Measurements from ENCODE around the gene GK.
A peak's percentile ranks its signal among the peaks of the same experiment; 100 is the strongest.
"Not testable (repeated sequence)": the region's sequence is repeated elsewhere in the genome, so short reads cannot be mapped to it uniquely, and the experiment has no call there.

Gene GK

DNA sequence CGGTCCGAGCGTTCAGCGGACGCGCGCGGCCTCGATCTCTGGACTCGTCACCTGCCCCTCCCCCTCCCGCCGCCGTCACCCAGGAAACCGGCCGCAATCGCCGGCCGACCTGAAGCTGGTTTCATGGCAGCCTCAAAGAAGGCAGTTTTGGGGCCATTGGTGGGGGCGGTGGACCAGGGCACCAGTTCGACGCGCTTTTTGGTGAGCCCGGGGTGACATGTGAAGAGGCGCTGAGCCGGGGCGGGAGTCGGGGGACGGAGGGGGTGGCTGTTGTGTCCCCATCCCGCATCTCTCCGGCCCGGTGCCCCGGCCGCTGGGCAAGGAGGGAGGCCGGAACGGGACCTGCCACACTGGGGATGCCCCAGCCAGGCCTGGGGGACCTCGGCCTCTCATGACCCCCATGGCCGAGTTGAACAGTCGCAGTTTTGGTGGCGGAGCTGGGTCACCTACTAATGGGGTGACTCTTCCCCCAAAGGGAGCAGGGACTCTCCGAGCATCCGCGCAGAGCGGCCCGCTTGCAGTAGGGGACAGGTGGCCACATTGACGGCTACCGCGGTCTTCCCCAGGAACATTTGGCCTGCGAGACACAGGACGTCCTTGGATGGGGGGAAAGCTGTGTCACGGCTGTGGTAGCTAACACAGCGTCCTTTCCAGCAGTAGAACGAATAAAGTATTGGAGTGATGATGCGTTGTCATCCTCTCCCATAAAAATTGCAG lies at the start of gene GK:
Gene GK, plus strand, starts transcription at position 9 of the 717 bp plus-strand sequence. Its CDS starts 115 bp downstream, at position 124.
- DNase-seq (ENCODE audit: low spot score) = peak; percentile 10

DNA sequence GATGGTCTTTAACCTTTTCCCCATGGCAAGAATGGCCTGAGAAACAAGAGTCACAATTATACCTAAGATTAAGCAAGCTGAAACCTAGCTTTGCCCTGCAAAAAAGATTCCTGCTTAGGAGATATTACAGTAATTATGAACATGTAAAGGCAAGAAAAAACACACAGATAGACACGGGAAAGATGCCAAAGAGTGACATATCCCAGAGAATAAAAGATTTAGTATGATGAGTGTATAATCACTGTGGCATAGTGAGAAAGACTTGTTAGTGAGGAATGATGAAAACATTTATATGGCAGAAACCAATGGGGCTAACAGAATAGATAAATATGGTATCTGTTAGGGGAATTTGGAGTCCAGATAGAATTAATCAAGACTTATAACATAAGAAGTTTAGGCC lies 46.1 kb upstream of the GK start:
- DNase-seq (ENCODE audit: low spot score) = no peak

DNA sequence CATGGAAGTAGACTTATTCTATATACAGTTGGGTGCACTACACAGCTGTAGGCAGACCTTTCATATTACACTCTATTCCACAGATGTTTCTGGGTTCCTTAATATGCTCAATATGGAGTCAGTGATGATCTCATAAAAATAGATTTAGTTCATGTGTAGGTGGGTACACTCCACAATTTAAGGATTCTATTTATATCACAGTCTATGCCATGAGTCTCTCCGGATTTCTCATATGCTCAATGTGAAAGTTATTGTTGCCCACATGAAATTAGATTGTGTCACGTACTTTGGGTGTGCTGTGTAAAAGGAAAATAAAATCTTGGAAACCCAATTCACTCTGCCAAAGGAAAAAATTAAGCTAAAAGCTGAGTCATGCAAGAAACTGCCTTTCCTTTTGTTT lies 43.2 kb upstream of the GK start:
- DNase-seq (ENCODE audit: low spot score) = no peak

DNA sequence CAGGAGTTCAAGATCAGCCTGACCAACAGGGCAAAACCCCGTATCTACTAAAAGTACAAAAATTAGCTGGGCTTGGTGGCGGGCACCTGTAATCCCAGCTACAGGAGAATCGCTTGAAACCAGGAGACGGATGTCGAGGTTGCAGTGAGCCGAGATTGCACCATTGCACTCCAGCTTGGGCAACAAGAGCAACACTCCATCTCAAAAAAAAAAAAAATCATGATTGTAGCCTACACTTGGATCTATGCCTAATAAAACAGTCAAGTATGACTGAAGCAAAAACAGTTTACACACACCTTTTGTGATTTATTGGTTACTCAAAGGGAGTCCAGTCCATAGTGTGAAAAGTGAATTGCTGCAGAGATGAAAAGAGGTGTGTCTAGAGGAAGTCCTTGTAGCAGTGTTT lies 41.0 kb upstream of the GK start:
- no peak for DNase-seq (ENCODE audit: low spot score)

DNA sequence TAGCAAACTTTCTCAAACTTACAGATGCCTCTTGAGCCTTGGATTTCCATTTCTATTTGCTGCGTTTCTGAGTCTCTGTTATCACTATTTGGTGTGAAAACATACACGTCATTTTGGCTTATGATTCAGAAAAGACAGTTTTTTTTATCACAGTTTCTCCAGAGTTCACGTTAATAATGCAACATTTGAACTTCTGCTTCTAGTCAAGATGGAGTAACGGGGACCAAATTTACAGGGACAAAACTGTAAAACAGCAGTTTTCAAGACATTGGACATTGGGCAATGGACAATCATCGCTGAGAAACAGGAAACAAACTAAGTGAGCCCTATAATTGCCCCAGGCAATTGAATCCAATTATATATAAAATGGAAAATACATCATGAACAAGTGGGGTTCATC lies 39.5 kb upstream of the GK start:
- DNase-seq (ENCODE audit: low spot score) = no peak

DNA sequence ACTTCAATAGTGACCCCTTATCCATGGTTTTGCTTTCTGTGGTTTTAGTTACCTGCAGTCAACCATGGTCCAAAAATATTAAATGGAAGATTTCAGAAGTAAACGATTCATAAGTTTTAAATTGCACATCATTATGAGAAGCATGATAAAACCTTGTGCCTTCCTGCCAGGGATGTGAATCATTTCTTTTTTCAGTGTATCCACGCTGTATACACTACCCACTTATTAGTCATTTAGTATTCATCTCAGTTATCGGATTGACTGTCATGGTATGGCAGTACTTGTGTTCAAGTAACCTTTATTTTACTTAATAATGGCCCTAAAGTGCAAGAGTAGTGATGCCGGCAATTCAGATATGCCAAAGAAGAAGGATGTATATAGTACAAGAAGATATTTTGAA lies 38.0 kb upstream of the GK start:
- no peak for DNase-seq (ENCODE audit: low spot score)

DNA sequence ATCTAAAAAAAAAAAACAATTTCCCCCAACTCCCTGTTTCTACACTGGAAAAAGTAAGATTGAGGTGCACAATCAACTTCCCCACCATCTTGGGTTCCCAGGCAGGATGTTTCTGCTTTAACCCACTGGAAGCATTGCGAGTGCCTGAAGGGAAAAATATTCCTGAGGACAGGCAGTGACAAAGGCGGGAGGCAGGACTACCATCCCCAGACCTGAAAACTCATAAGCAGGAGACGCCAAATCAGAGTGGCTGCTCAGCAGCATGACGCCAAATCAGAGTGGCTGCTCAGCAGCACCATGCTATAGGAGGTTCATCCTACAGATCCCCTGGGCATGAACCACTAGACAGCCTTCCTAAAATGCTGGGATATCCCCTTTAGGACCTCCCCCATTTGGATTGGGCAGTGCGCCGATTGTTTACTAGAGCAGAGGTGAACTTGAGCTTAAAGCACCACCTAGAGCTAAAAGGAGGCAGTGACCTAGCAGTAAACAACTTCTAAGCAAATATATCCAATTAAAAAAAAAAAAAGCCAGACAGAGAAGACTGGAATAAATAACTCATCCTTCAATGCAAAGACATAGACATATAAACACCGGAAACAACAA lies 35.0 kb upstream of the GK start:
- no peak for DNase-seq (ENCODE audit: low spot score)

DNA sequence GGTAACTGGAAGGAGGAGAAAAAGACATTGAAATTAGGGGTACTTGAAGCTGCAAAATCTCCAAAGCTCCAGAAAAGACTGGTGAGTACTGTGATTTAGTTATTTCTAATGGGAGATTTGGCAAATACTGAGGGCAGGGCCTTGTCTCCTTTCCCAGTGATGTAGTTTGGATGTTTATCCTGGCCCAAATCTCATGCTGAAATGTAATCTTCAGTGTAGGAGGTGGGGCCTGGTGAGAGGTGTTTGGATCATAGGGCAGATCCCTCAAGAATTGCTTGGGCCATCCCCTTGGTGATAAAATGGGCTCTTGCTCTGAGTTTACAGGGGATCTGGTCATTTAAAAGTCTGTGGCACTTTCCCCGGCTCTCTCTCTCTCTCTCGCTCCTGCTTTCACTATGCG lies 33.1 kb upstream of the GK start:
- no peak for DNase-seq (ENCODE audit: low spot score)

DNA sequence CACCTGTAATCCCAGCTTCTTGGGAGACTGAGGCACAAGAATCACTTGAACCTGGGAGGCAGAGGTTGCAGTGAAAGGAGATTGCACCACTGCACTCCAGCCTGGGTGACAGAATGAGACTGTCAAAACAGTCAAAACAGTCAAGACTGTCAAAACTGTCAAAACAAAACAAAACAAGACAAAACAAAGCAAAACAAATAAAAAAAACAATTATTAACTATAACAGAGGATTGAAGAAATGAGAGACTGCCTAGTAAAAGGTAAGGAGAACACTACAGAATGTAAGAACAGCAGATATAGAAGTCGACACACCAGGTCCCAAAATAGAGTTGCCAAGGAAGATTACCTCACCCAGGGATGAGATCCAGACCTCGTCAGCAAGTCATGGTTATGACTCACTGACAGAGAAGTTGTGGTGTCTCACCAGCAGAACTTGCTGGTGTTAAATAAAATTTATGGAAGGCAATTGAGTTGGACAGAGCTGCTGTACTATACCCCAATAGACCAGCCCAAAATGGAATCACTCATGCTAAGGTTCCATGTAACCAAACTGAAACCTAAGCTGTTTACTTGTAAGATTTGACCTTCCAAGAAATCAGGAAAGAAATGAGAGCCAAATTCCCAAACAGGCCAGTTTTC lies 32.1 kb upstream of the GK start:
- peak; percentile 86 for DNase-seq (ENCODE audit: low spot score)

DNA sequence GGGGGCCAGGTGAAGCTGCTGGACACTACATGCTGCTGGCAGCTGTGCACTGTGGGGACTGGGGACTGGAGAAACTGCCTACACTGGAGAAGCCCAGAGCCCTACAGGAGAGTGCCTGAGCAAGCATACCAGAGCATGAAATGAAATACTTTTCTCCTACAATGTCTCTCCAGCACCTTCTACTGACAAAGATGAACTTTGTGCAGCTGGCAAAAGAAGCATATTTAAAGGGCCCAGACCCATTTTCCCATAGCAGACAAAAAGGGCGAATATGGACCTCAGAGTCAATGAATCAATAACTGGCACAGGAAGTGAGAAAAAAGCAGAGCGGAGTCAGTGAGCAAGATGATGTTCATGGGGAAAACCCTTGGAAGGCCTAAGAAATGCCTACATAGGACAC lies 30.9 kb upstream of the GK start:
- no peak for DNase-seq (ENCODE audit: low spot score)

DNA sequence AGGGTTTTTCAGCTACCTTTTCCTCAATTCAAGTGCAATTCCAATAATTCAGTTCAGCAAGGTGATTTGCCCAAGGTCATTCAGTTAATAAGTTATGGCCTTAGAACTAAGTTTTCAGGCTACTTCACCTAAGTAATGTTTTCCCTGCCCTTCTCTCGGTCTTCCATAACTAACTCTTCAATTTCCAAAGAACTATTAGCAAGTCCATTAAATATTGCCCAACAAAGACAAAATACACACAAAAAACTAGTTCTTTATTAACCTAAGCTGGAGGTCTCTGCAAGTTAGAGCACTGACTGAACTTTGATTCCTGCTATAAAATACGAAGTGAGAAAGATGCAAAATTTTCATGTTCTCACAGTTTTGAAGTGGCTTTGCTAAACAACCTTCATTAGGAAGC lies 26.8 kb upstream of the GK start:
- DNase-seq (ENCODE audit: low spot score) = no peak

DNA sequence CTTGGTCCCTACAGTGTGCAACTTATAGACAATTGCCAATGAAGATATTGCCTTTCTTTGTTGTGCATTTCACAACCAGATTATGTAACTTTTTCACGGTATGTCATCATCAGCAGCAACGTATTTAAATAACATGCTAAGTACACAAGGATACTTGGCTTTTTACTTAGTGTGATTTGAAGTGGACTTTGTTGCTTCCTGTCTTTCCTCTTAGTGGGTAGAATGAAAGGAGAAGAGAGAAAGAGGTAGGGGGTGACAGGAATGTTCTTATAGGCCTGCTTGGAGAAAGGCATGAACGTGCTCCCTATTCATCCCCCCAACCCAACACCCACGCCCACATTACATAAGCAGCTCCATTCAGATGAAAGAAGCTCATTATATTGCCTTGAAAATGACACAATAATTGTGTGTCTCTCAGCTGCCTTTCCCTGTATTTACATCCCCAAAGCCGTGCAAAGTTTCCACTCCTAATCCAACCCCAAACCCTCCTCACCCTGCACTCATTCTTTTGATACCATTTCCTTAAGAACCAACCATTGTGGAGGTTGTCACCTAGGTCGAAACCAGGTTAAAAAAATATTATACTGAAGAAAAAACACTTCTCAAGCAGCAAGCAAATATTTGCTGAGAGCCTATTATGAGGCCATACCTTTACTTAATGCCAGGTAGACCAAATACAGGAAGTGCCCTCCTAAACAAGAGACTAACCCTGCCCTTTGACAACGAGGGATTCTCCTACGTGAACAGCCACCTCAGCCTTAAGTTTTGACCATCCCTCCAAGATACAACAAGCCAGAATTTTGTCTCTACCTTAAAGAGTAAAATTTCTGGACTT lies 25.2 kb upstream of the GK start:
- no peak for DNase-seq (ENCODE audit: low spot score)

DNA sequence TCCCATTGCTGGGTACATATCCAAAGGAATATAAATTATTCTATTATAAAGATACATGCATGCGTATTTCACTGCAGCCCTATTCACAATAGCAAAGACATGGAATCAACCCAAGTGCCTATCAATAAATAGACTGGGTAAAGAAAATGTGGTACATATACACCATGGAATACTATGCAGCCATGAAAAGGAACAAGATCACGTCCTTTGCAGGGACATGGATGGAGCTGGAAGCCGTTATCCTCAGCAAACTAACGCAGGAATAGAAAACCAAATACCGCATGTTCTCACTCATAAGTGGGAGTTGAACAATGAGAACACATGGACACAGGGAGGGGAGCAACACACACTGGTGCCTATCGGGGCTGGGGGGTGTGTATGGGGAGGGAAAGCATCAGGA lies 19.2 kb upstream of the GK start:
- DNase-seq (ENCODE audit: low spot score) = not testable (repeated sequence)

DNA sequence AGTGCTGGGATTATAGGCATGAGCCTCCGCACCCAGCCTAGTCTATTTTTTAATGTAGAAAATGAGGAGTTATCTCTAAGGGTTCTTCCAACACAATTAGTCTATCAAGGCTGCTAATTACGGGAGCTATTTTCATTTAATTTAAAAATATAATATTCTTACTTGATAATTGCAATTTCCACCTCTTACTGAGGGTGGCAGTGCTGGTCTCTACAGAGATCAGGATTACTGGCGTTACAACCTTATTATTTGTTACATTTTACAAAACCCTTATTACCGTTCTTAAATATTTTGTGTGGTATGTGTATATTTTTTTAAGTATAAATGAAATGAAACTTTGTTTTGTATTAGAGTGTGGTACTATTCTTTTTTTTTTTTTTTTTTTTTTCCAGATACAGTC lies 17.6 kb upstream of the GK start:
- peak; percentile 18 for DNase-seq (ENCODE audit: low spot score)

DNA sequence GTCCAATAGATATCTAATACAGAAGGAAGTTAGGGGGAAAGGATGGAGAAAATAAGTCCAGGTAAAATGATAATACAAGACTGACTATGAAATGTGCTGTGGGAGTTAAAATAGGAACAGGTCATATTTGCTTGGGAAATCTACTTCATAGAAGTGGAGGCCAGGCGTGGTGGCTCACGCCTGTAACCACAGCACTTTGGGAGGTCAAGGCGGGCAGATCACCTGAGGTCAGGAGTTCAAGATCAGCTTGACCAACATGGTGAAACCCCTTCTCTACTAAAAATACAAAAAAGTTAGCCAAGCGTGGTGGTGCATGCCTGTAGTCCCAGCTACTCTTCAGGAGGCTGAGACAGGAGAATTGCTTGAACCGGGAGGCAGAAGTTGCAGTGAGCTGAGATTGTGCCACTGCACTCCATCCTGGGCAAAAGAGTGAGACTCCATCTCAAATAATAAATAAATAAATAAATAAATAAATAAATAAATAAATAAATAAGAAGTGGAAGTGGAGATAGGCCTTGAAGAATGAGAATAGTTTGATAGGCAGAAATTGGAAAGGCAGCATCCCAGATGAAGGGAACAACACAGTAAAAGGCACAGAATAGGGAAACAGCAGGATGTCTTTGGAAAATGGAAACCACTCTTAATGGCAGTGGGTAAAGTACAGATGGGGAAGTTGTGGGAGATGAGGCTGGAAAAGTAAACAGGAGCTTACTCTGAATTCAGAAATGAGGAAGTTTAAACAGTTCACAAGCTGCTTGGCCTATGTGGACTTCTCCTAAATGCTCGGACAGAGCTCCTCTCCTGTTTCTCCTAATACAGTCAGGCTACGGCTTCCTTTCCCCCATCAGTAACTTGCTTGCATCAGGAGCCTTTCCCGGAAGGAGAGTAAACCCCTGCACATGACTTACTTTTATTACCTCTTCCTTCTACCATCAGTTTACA lies 15.1 kb upstream of the GK start:
- DNase-seq (ENCODE audit: low spot score) = no peak

DNA sequence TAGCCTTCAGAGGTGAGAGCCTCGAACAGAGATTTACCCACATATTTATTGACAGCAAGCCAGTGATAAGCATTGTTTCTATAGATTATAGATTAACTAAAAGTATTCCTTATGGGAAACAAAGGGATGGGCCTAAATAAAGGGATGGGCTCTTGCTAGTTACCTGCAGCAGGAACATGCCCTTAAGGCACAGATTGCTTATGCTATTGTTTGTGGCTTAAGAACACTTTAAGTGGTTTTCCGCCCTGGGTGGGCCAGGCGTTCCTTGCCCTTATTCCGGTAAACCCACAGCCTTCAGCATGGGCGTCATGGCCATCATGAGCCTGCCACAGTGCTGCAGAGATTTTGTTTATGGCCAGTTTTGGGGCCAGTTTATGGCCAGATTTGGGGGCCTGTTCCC lies 13.5 kb upstream of the GK start:
- not testable (repeated sequence) for DNase-seq (ENCODE audit: low spot score)

DNA sequence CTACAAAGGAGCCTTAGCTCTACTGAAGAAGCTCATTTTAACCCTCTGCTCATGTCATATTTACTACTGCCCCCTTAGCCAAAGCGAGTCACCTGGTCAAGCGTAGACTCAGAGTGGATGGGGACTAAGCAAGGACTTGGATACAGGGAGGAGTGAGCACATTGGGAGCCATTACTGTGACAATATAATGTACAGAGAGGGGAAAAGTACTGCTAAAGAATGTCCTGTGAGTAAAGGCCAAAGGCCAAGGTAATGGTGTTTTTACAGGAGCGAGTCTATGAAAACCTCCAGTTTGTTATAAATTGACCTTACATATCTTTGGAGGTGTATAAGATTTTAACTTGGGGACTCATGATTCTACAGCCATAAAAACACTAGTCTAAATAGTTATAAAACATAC lies 10.6 kb upstream of the GK start:
- no peak for DNase-seq (ENCODE audit: low spot score)

DNA sequence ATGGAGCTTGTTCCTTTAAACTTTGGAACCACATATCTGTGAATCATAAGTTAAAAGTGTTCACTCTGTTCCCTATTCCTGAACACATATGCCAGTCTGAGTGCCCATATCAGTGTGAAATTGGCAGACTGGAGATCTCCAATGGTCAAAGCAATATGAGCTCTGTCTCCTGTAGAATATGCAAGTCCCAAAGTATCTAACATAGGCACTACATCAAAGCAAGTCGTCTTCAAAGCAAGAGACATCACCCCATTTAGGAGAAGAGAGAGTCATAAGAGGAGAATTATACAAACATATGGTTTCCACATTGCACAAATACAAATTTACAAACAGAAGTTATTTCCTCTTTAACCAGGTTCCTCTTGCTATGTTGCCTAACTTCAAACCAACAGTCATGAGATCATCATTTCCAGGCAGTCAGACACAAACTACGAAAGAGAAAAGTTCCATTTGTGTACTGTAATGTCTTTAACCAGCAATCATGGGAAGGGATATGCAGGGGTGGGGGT lies 9.9 kb upstream of the GK start:
- DNase-seq (ENCODE audit: low spot score) = peak; percentile 43

DNA sequence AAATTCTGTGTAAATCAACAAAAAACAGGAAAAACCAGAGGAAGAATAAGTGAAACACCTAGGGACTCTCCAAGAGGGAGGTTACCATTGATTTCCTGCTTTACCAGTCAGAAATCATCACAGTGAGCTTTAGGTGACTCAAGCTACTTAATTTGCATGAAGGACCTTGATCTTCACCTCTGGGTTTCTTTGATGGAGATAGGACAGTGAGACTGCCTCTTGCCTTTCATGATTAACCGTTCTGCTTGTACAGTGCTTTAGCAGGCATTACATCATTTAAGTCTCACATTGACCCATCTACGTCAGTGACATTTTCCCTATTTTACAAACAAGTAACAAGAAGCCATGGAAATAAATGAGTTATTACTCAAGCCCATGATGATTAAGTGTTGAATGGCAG lies 3.4 kb upstream of the GK start:
- no peak for DNase-seq (ENCODE audit: low spot score)

DNA sequence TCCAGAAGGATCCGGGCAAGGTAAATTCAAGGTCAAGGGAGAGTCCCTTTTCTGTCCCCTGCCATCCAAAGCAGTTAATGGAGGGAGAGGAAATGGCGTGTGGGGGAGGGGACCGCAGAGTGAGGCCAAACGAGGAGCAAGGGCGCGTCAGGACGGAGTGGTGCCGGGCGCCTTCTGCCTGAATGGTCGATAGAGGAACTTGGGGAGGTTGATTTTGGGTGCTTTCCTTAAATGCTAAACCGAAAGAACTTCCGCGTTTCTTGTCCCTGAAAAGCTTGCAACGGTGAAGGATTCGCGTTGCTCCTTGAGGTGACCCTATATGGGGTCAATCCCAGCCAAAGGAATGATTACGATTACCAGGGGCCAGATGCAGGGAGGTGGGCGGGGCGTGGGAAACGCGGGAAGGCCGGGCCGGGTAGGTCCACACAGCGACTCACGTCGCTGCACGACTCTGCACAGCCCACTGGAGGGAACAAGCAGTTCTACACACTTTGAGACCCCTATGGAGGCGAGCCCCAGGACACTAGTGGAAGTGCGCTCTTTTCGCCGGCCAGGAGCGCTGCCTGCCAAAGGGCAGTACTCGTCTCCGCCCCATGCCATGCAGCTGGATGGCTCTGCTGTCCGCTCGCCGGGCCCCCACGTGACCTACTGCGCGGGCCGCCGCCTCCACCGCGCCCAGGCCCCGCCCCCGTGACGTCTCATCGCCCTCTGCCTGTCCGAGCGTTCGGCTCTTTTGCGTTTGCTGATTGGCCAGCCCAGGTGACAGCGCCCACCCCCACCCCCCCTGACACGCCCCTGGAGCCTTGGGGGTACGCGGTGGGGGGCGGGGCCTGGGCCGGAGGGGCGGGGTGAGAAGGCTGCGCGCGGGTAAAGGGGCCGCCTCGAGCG lies 452 bp upstream of the GK start:
- peak; percentile 94 for DNase-seq (ENCODE audit: low spot score)

All from AG20443 (cell line).